ENCODE results near the gene REP15.
"Not testable (repeated sequence)": the region's sequence is repeated elsewhere in the genome, so short reads cannot be mapped to it uniquely, and the experiment has no call there.

DNA sequence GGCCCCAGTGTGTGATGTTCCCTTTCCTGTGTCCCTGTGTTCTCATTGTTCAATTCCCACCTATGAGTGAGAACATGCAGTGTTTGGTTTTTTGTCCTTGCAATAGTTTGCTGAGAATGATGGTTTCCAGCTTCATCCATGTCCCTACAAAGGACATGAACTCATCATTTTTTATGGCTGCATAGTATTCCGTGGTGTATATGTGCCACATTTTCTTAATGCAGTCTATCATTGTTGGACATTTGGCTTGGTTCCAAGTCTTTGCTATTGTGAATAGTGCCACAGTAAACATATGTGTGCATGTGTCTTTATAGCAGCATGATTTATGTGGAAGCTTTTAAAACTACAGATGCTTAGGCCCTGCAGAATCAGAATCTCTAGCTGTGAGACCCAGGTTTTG lies 49.5 kb downstream of the REP15 start:
- TF ChIP-seq FOXM1 (IDR thresholded peaks at IDR 0.05; ENCODE audit: borderline replicate concordance); ELF4 (IDR thresholded peaks at IDR 0.05); ARNT (IDR thresholded peaks at IDR 0.05); FOXK2 (IDR thresholded peaks at IDR 0.05); ZNF384 (IDR thresholded peaks at IDR 0.05); SP1 (IDR thresholded peaks at IDR 0.05); TARDBP (IDR thresholded peaks at IDR 0.05); SUZ12 (IDR thresholded peaks at IDR 0.05): not testable (repeated sequence)
